ENCODE data around the gene LSG1.
"Not testable (repeated sequence)": the region's sequence is repeated elsewhere in the genome, so short reads cannot be mapped to it uniquely, and the experiment has no call there.

The LSG1 gene

GRCh38 chr3:194658477-194659242 is 13.3 kb downstream of the LSG1 start:
- no peak for DNase-seq

- no peak for DNase-seq
Observed at GRCh38 chr3:194657439-194657838, 14.6 kb downstream of the LSG1 start.

GRCh38 chr3:194654443-194654842 is 17.5 kb downstream of the LSG1 start:
- DNase-seq: no peak

GRCh38 chr3:194647747-194648146 is 24.2 kb downstream of the LSG1 start:
- DNase-seq: no peak

- no peak for DNase-seq
Observed at GRCh38 chr3:194642769-194643168, 29.2 kb downstream of the LSG1 start.

GRCh38 chr3:194640829-194641228 is 31.2 kb downstream of the LSG1 start:
- DNase-seq: no peak

GRCh38 chr3:194638991-194639605 is 32.9 kb downstream of the LSG1 start:
- DNase-seq: no peak

- no peak for DNase-seq
Observed at GRCh38 chr3:194637541-194638400, 34.2 kb downstream of the LSG1 start.

GRCh38 chr3:194637066-194637465 is 34.9 kb downstream of the LSG1 start:
- DNase-seq: peak in 1 of 51 donors; percentile 22

- DNase-seq: peak in 27 of 51 donors; percentile 3 to 64 (median 26)
Observed at GRCh38 chr3:194633349-194634004, 38.5 kb downstream of the LSG1 start, which contains the start of gene TMEM44. TMEM44 (minus strand) TSS chr3:194633419; CDS start chr3:194633215, 204 bp downstream.

- peak in 1 of 51 donors; percentile 18 for DNase-seq
Observed at GRCh38 chr3:194632809-194633348, 39.1 kb downstream of the LSG1 start.

- no peak for DNase-seq
Observed at GRCh38 chr3:194632226-194632808, 39.7 kb downstream of the LSG1 start.

GRCh38 chr3:194631696-194632095 is 40.3 kb downstream of the LSG1 start:
- no peak for DNase-seq

GRCh38 chr3:194630681-194631080 is 41.3 kb downstream of the LSG1 start:
- not testable (repeated sequence) for DNase-seq

- no peak for DNase-seq
Observed at GRCh38 chr3:194624956-194625355, 47.0 kb downstream of the LSG1 start.

- no peak for DNase-seq
Observed at GRCh38 chr3:194623449-194624290, 48.3 kb downstream of the LSG1 start.

GRCh38 chr3:194622621-194623340 is 49.2 kb downstream of the LSG1 start:
- DNase-seq: no peak

GRCh38 chr3:194621947-194622346 is 50.0 kb downstream of the LSG1 start:
- DNase-seq: peak in 1 of 51 donors; percentile 30

- DNase-seq: no peak
Observed at GRCh38 chr3:194620196-194620595, 51.8 kb downstream of the LSG1 start.

Measured in hypothalamus (tissue), 51 donors.